ENCODE data around the gene GLDN.

GLDN gene

GRCh38 chr15:51363383-51363782 is 21.9 kb downstream of the GLDN start:
- Histone ChIP-seq H3K9me3 (ENCODE audit: insufficient read depth, low read depth, low read length) (no peaks in the 10 kb centered on the region), H3K27me3 (ENCODE audit: insufficient read depth, low read length) (no peaks in the 10 kb centered on the region), H3K4me1 (ENCODE audit: insufficient read depth, low read length) (peaks cover 7% of the 10 kb centered on the region; the same call in 1 of the 2 replicates), H3K36me3 (ENCODE audit: insufficient read depth, low read length) (no peaks in the 10 kb centered on the region), H3K27ac (ENCODE audit: low read depth, low read length) (no peak overlapping the region), H3K9ac (ENCODE audit: low read depth, low read length) (no peak overlapping the region), H3K4me3 (ENCODE audit: low read length) (no peak overlapping the region)
- WGBS, result 74% methylated on average over 5 of the region's 9 CpGs

DNA sequence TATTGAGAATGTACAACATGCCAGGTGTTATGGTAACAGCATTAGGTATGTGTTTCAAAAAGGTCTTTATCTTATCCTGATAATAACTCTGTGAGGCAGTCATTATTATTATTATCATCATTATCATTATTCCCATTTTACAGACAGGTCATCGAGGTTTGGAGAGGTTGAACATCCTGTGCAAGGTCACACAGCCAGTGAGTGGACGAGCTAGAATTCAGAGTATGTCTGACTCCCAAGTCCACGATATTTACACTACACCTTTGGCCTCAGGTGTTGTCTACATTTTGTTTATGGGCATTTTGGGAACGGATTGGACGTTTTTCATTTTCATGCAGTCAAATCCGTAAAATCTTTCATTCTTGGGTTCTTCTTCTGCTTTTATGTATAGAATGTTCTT is 24.0 kb downstream of the GLDN start:
- H3K9ac ChIP-seq (ENCODE audit: low read depth, low read length), result no peak overlapping the region
- H3K4me3 ChIP-seq (ENCODE audit: low read length), result no peak overlapping the region
- H3K27me3 ChIP-seq (ENCODE audit: insufficient read depth, low read length), result no peaks in the 10 kb centered on the region
- no peaks in the 10 kb centered on the region for H3K9me3 ChIP-seq (ENCODE audit: insufficient read depth, low read depth, low read length)
- peaks cover 7% of the 10 kb centered on the region; the same call in 1 of the 2 replicates for H3K4me1 ChIP-seq (ENCODE audit: insufficient read depth, low read length)
- no peak overlapping the region for H3K27ac ChIP-seq (ENCODE audit: low read depth, low read length)
- no peaks in the 10 kb centered on the region for H3K36me3 ChIP-seq (ENCODE audit: insufficient read depth, low read length)
- 98% methylated on average over 6 of the region's 6 CpGs for WGBS

GRCh38 chr15:51366071-51366470 is 24.6 kb downstream of the GLDN start:
- no peak overlapping the region for H3K27ac ChIP-seq (ENCODE audit: low read depth, low read length)
- no peak overlapping the region for H3K9ac ChIP-seq (ENCODE audit: low read depth, low read length)
- no peaks in the 10 kb centered on the region for H3K27me3 ChIP-seq (ENCODE audit: insufficient read depth, low read length)
- no peak overlapping the region for H3K4me3 ChIP-seq (ENCODE audit: low read length)
- H3K4me1 ChIP-seq (ENCODE audit: insufficient read depth, low read length), result peaks cover 7% of the 10 kb centered on the region; the same call in 1 of the 2 replicates
- 89% methylated on average over 5 of the region's 5 CpGs for WGBS
- no peaks in the 10 kb centered on the region for H3K36me3 ChIP-seq (ENCODE audit: insufficient read depth, low read length)
- no peaks in the 10 kb centered on the region for H3K9me3 ChIP-seq (ENCODE audit: insufficient read depth, low read depth, low read length)

- Histone ChIP-seq H3K36me3 (ENCODE audit: insufficient read depth, low read length) (no peaks in the 10 kb centered on the region), H3K4me3 (ENCODE audit: low read length) (no peak overlapping the region), H3K27me3 (ENCODE audit: insufficient read depth, low read length) (no peaks in the 10 kb centered on the region), H3K9me3 (ENCODE audit: insufficient read depth, low read depth, low read length) (no peaks in the 10 kb centered on the region), H3K4me1 (ENCODE audit: insufficient read depth, low read length) (peaks cover 7% of the 10 kb centered on the region; the same call in 1 of the 2 replicates), H3K27ac (ENCODE audit: low read depth, low read length) (no peak overlapping the region), H3K9ac (ENCODE audit: low read depth, low read length) (no peak overlapping the region)
- WGBS, result 91% methylated on average over 2 of the region's 3 CpGs
These were observed 25.5 kb downstream of the GLDN start for GRCh38 chr15:51366920-51367319.

GRCh38 chr15:51367322-51367976 is 26.0 kb downstream of the GLDN start:
- Histone ChIP-seq H3K27me3 (ENCODE audit: insufficient read depth, low read length) (no peaks in the 10 kb centered on the region), H3K9ac (ENCODE audit: low read depth, low read length) (no peak overlapping the region), H3K27ac (ENCODE audit: low read depth, low read length) (no peak overlapping the region), H3K4me1 (ENCODE audit: insufficient read depth, low read length) (peaks cover 7% of the 10 kb centered on the region; the same call in 1 of the 2 replicates), H3K9me3 (ENCODE audit: insufficient read depth, low read depth, low read length) (no peaks in the 10 kb centered on the region), H3K4me3 (ENCODE audit: low read length) (no peak overlapping the region), H3K36me3 (ENCODE audit: insufficient read depth, low read length) (no peaks in the 10 kb centered on the region)
- 91% methylated on average over 10 of the region's 10 CpGs for WGBS

GRCh38 chr15:51368307-51368706 is 26.9 kb downstream of the GLDN start:
- Histone ChIP-seq H3K9ac (ENCODE audit: low read depth, low read length) (no peak overlapping the region), H3K4me3 (ENCODE audit: low read length) (no peak overlapping the region), H3K27me3 (ENCODE audit: insufficient read depth, low read length) (no peaks in the 10 kb centered on the region), H3K27ac (ENCODE audit: low read depth, low read length) (no peak overlapping the region), H3K9me3 (ENCODE audit: insufficient read depth, low read depth, low read length) (no peaks in the 10 kb centered on the region), H3K36me3 (ENCODE audit: insufficient read depth, low read length) (no peaks in the 10 kb centered on the region), H3K4me1 (ENCODE audit: insufficient read depth, low read length) (peaks cover 5% of the 10 kb centered on the region; the same call in 1 of the 2 replicates)
- WGBS, result 95% methylated on average over 6 of the region's 6 CpGs

GRCh38 chr15:51368751-51369450 is 27.4 kb downstream of the GLDN start:
- WGBS, result 90% methylated on average over 3 of the region's 3 CpGs
- H3K36me3 ChIP-seq (ENCODE audit: insufficient read depth, low read length), result no peaks in the 10 kb centered on the region
- no peaks in the 10 kb centered on the region for H3K9me3 ChIP-seq (ENCODE audit: insufficient read depth, low read depth, low read length)
- H3K27ac ChIP-seq (ENCODE audit: low read depth, low read length), result no peak overlapping the region
- H3K4me1 ChIP-seq (ENCODE audit: insufficient read depth, low read length), result 0 out of 2 replicates have a peak, but pooled peaks cover under 1% of the 10 kb centered on the region
- H3K9ac ChIP-seq (ENCODE audit: low read depth, low read length), result no peak overlapping the region
- no peaks in the 10 kb centered on the region for H3K27me3 ChIP-seq (ENCODE audit: insufficient read depth, low read length)
- no peak overlapping the region for H3K4me3 ChIP-seq (ENCODE audit: low read length)

DNA sequence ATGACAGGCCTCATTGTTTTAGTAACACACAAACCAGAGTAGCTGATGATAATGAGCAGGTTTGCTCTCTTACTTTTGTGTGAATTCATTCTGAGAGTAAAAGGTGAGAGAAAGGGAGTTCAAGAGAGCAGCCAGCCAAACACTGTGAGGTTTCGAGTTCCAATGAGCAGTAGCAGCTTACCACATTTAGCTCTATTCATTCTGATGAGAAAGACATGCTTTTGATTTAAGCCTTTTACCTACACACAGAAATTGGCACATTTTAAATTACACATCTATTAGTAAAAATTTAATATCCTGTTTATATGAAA is 28.0 kb downstream of the GLDN start:
- H3K9ac ChIP-seq (ENCODE audit: low read depth, low read length), result no peak overlapping the region
- no peaks in the 10 kb centered on the region for H3K27me3 ChIP-seq (ENCODE audit: insufficient read depth, low read length)
- no peak overlapping the region for H3K27ac ChIP-seq (ENCODE audit: low read depth, low read length)
- WGBS, result 100% methylated on average over 1 of the region's 1 CpG
- H3K4me1 ChIP-seq (ENCODE audit: insufficient read depth, low read length), result no peaks in the 10 kb centered on the region
- H3K4me3 ChIP-seq (ENCODE audit: low read length), result no peak overlapping the region
- no peaks in the 10 kb centered on the region for H3K9me3 ChIP-seq (ENCODE audit: insufficient read depth, low read depth, low read length)
- H3K36me3 ChIP-seq (ENCODE audit: insufficient read depth, low read length), result no peaks in the 10 kb centered on the region

- H3K27ac ChIP-seq (ENCODE audit: low read depth, low read length), result no peak overlapping the region
- no peak overlapping the region for H3K9ac ChIP-seq (ENCODE audit: low read depth, low read length)
- no peaks in the 10 kb centered on the region for H3K36me3 ChIP-seq (ENCODE audit: insufficient read depth, low read length)
- no peak overlapping the region for H3K4me3 ChIP-seq (ENCODE audit: low read length)
- 100% methylated on average over 1 of the region's 1 CpG for whole genome bisulfite sequencing
- H3K9me3 ChIP-seq (ENCODE audit: insufficient read depth, low read depth, low read length), result no peaks in the 10 kb centered on the region
- H3K27me3 ChIP-seq (ENCODE audit: insufficient read depth, low read length), result no peaks in the 10 kb centered on the region
- no peaks in the 10 kb centered on the region for H3K4me1 ChIP-seq (ENCODE audit: insufficient read depth, low read length)
These were observed 29.8 kb downstream of the GLDN start for GRCh38 chr15:51371266-51371665.

GRCh38 chr15:51374131-51374530 is 32.7 kb downstream of the GLDN start:
- Histone ChIP-seq H3K9ac (ENCODE audit: low read depth, low read length) (no peak overlapping the region), H3K36me3 (ENCODE audit: insufficient read depth, low read length) (no peaks in the 10 kb centered on the region), H3K27me3 (ENCODE audit: insufficient read depth, low read length) (no peaks in the 10 kb centered on the region), H3K4me1 (ENCODE audit: insufficient read depth, low read length) (no peaks in the 10 kb centered on the region), H3K4me3 (ENCODE audit: low read length) (no peak overlapping the region), H3K27ac (ENCODE audit: low read depth, low read length) (no peak overlapping the region), H3K9me3 (ENCODE audit: insufficient read depth, low read depth, low read length) (no peaks in the 10 kb centered on the region)

GRCh38 chr15:51375966-51376640 is 34.6 kb downstream of the GLDN start:
- H3K27ac ChIP-seq (ENCODE audit: low read depth, low read length), result no peak overlapping the region
- no peak overlapping the region for H3K4me3 ChIP-seq (ENCODE audit: low read length)
- no peaks in the 10 kb centered on the region for H3K27me3 ChIP-seq (ENCODE audit: insufficient read depth, low read length)
- H3K9ac ChIP-seq (ENCODE audit: low read depth, low read length), result no peak overlapping the region
- no peaks in the 10 kb centered on the region for H3K4me1 ChIP-seq (ENCODE audit: insufficient read depth, low read length)
- no peaks in the 10 kb centered on the region for H3K9me3 ChIP-seq (ENCODE audit: insufficient read depth, low read depth, low read length)
- H3K36me3 ChIP-seq (ENCODE audit: insufficient read depth, low read length), result no peaks in the 10 kb centered on the region
- 98% methylated on average over 3 of the region's 3 CpGs for WGBS

All from HUES64 (cell line).